ENCODE results near the gene TC2N. TPM values are rescaled to one million over a fixed set of nuclear protein-coding genes. Genes with fewer than 3 reads are reported as not detected.
"Not testable (repeated sequence)": the region's sequence is repeated elsewhere in the genome, so short reads cannot be mapped to it uniquely, and the experiment has no call there.

The TC2N gene
- total RNA-seq, 4 donors from 2014 or later = 19.9 to 38.6 (median 29.2) TPM

DNA sequence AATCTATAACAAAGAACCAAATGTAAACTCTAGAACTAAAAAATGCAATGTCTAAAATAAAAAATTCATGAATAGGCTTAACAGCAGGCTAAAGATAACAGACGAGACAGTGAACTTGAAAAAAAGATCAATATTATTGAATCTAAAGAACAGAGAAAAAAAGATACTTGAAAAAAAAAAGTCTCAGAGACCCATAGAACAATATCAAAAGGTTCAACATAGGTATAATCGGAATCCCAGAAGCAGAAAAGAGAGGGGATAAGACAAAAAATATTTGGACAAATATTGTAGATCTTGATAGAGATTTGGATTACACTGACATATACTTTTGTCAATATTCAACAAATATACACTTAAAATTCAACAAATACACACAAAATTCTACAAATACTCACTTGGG, 56.6 kb downstream of the TC2N start:
- no peak overlapping the region for H3K4me3 ChIP-seq
- H3K27ac ChIP-seq = no peak overlapping the region
- peaks cover 0 to 24% of the 10 kb centered on the region in 2 donors for H3K36me3 ChIP-seq
- 86 to 100% methylated on average over 1 to 2 of the region's 2 CpGs for WGBS, 2 donors (ENCODE audit: low coverage in 1 of 2)
- no peaks in the 10 kb centered on the region for H3K27me3 ChIP-seq
- TF ChIP-seq POLR2AphosphoS5 (IDR thresholded peaks at IDR 0.05) = no peak
- no peaks in the 10 kb centered on the region for H3K4me1 ChIP-seq
- peaks cover 0 to 26% (median 0%) of the 10 kb centered on the region in 3 donors for H3K9me3 ChIP-seq
- ATAC-seq = no peak

DNA sequence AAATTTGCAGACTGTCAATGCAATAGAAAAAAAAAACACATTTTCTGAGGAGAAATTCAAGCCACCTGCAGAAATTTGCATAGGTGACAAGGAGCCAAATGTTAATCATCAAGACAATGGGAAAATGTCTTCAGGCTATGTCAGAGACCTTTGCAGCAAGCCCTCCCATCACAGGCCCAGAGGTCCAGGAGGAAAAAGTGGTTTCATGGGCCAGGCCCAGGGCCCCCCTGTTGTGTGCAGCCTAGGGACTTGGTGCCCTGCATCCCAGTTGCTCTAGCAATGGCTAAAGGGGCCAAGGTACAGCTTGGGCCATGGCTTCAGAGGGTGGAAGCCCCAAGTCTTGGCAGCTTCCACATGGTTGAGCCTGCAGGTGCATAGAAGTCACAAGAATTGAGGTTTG, 60.6 kb downstream of the TC2N start:
- no peak overlapping the region for H3K4me3 ChIP-seq
- no peak overlapping the region for H3K27ac ChIP-seq
- no peaks in the 10 kb centered on the region for H3K27me3 ChIP-seq
- H3K4me1 ChIP-seq = no peaks in the 10 kb centered on the region
- peaks cover 0 to 22% of the 10 kb centered on the region in 2 donors for H3K36me3 ChIP-seq
- no peak for ATAC-seq
- no peak for TF ChIP-seq POLR2AphosphoS5 (IDR thresholded peaks at IDR 0.05)
- TF ChIP-seq POLR2A (IDR thresholded peaks at IDR 0.05) = no peak
- TF ChIP-seq EP300 (IDR thresholded peaks at IDR 0.05) = no peak
- TF ChIP-seq, protein P1, sequence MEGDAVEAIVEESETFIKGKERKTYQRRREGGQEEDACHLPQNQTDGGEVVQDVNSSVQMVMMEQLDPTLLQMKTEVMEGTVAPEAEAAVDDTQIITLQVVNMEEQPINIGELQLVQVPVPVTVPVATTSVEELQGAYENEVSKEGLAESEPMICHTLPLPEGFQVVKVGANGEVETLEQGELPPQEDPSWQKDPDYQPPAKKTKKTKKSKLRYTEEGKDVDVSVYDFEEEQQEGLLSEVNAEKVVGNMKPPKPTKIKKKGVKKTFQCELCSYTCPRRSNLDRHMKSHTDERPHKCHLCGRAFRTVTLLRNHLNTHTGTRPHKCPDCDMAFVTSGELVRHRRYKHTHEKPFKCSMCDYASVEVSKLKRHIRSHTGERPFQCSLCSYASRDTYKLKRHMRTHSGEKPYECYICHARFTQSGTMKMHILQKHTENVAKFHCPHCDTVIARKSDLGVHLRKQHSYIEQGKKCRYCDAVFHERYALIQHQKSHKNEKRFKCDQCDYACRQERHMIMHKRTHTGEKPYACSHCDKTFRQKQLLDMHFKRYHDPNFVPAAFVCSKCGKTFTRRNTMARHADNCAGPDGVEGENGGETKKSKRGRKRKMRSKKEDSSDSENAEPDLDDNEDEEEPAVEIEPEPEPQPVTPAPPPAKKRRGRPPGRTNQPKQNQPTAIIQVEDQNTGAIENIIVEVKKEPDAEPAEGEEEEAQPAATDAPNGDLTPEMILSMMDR (IDR thresholded peaks at IDR 0.05) = no peak
- H3K9me3 ChIP-seq = peaks cover 0 to 28% (median 0%) of the 10 kb centered on the region in 3 donors

DNA sequence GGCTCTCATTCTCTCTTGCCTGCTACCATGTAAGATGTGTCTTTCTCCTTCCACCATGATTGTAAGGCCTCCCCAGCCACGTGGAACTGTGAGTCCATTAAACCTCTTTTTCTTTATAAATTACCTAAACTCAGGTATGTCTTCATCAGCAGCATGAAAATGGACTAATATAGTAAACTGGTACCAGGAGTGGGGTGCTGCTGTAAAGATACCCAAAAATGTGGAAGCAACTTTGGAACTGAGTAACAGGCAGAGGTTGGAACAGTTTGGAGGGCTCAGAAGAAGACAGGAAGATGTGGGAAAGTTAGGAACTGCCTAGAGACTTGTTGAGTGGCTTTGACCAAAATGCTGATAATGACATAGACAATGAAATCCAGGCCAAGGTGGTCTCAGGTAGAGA, 61.2 kb downstream of the TC2N start:
- peaks cover 0 to 18% of the 10 kb centered on the region in 2 donors for H3K36me3 ChIP-seq
- not testable (repeated sequence) for H3K4me3 ChIP-seq, H3K27ac ChIP-seq, ATAC-seq, H3K27me3 ChIP-seq, H3K4me1 ChIP-seq
- WGBS, 2 donors (ENCODE audit: low coverage in 1 of 2) = 71 to 82% methylated on average over 1 of the region's 1 CpG
- peaks cover 0 to 28% (median 0%) of the 10 kb centered on the region in 3 donors for H3K9me3 ChIP-seq

DNA sequence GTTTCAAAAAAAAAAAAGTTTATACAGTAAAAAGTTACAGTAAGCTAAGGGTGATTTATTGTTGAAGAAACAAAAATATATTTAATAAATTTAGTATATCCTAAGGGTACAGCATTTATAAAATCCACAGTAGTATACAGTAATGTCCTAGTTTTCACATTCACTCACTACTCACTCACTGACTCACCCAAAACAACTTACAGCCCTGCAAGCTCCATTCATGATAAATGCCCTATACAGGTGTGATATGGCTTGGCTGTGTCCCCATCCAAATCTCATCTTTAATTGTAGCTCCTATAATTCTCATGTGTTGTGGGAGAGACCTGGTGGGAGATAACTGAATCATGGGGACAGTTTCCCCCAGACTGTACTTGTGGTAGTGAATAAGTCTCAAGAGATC, 61.7 kb downstream of the TC2N start:
- TF ChIP-seq, protein P1 (IDR thresholded peaks at IDR 0.05) = no peak
- TF ChIP-seq POLR2AphosphoS5 (IDR thresholded peaks at IDR 0.05) = no peak
- no peak for TF ChIP-seq EP300 (IDR thresholded peaks at IDR 0.05)
- no peak for TF ChIP-seq POLR2A (IDR thresholded peaks at IDR 0.05)
- no peak for ATAC-seq

DNA sequence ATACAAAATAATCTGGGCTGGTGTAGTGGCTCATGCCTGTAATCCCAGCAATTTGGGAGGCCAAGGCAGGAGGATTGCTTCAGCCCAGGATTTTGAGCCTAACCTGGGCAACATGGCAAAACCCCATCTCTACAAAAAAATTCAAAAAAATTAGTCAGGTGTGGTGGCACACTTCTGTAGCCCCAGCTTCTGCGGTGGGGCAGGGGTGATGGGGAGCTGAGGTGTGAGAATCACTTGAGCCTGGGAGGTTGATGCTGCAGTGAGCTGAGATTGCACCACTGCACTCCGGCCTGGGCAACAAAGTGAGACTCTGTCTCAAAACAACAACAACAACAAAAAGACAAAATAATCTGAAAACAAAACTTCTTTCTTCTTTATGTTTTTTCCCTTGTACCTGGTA, 66.0 kb downstream of the TC2N start:
- peaks cover 0 to 14% (median 0%) of the 10 kb centered on the region in 3 donors for H3K4me1 ChIP-seq
- H3K9me3 ChIP-seq = peaks cover 0 to 9% (median 0%) of the 10 kb centered on the region in 3 donors
- no peak for ATAC-seq
- no peaks in the 10 kb centered on the region for H3K27me3 ChIP-seq
- no peak overlapping the region for H3K4me3 ChIP-seq
- 67 to 80% methylated on average over 1 to 2 of the region's 2 CpGs for WGBS, 2 donors (ENCODE audit: low coverage in 1 of 2)
- no peak for TF ChIP-seq POLR2A (IDR thresholded peaks at IDR 0.05)
- no peak for TF ChIP-seq EP300 (IDR thresholded peaks at IDR 0.05)
- no peak for TF ChIP-seq POLR2AphosphoS5 (IDR thresholded peaks at IDR 0.05)
- no peak overlapping the region for H3K27ac ChIP-seq
- H3K36me3 ChIP-seq = peaks cover 0 to 3% of the 10 kb centered on the region in 2 donors

More for the DNA sequence above, 61.7 kb downstream of the TC2N start:
- no peaks in the 10 kb centered on the region for H3K27me3 ChIP-seq
- H3K36me3 ChIP-seq = peaks cover 0 to 18% of the 10 kb centered on the region in 2 donors
- H3K4me3 ChIP-seq = no peak overlapping the region
- no peak overlapping the region for H3K27ac ChIP-seq
- no peaks in the 10 kb centered on the region for H3K4me1 ChIP-seq
- H3K9me3 ChIP-seq = peaks cover 0 to 28% (median 0%) of the 10 kb centered on the region in 3 donors

DNA sequence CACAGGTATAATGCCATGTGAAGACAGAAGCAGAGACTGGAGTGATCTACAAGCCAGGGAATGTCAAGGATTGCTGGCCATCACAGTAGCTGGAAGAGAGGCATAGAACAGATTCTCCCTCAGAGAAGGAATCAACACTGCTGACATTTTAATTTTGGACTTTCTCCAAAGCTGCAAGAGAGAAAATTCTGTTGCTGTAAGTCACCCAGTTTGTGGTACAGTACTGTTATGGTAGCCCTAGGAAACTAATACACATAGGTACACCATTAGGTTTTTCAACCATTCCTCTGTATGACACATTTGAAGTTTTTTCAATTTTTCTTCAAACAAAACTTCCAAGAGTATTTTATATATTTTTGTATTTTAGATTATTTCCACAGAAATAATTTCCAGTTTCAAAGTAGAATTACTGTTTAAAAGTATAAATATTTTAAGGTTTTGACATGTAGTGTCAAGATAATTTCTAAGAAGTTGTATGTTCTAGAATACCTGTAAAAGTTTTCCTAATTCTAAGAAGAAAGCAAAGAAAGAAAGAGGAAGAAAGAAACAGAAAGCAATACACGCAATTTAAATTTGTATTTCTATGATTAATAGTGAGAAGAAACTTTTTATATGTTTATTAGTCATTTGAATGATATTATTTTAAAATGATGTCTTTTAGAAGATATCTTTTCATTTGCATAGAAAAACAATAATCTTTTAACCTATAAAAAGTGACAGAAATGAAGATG, 70.6 kb downstream of the TC2N start:
- H3K4me3 ChIP-seq = no peak overlapping the region
- 100% methylated on average over 1 of the region's 1 CpG for WGBS, 2 donors (ENCODE audit: low coverage in 1 of 2)
- no peaks in the 10 kb centered on the region for H3K27me3 ChIP-seq
- H3K4me1 ChIP-seq = peaks cover 0 to 14% (median 0%) of the 10 kb centered on the region in 3 donors
- no peaks in the 10 kb centered on the region for H3K9me3 ChIP-seq
- ATAC-seq = no peak
- TF ChIP-seq POLR2AphosphoS5 (IDR thresholded peaks at IDR 0.05) (no peak), POLR2A (IDR thresholded peaks at IDR 0.05) (no peak), EP300 (IDR thresholded peaks at IDR 0.05) (no peak)
- TF ChIP-seq, protein P1 (IDR thresholded peaks at IDR 0.05) = no peak
- H3K36me3 ChIP-seq = no peaks in the 10 kb centered on the region
- H3K27ac ChIP-seq = no peak overlapping the region
